ENCODE measurements around the gene FAM186B. TPM values are rescaled to one million over a fixed set of nuclear protein-coding genes. Genes with fewer than 3 reads are reported as not detected.

The FAM186B gene
- total RNA-seq, 4 donors from 2014 or later = 0.42 to 0.98 (median 0.44) TPM; not detected in 1

DNA sequence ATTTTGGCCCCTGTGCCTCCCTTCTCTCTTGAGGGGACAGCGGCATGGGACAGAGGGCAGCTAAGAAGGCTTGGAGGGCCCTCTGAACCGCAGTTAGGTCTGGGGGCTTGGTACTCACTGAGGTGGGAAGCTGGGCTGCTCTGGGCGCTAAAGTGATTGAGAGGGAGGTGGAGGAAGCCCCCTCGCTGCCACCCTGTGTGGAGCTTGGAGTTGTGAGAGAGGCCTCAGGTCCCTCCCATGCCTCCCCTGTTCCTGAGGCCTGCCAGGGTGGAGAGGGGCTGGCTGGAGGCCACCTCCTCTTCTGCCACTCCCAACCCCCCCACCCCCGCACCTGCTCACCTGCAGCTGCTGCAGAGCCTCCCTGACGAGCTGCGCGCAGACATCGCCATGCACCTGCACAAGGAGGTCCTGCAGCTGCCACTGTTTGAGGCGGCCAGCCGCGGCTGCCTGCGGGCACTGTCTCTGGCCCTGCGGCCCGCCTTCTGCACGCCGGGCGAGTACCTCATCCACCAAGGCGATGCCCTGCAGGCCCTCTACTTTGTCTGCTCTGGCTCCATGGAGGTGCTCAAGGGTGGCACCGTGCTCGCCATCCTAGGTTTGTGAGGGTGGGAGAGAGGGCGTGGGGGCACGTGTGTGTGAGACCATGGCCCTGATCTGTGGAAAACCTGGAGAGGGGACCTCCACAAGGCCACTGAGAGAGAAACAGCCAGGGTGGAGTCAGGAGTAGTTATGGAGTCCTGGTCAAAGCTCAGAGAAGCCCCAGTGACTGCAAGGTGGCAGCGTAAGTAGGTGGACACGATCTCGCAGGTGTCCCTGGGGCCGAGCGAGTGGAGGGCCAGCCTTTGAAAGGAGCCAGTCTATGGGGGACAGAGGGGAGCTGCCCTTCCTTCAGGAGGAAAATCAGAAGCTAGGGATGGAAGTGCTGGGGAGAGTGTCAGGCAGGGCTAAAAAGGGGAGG lies 55.4 kb downstream of the FAM186B start:
- Histone ChIP-seq H3K4me1 (peaks cover 0 to 14% (median 13%) of the 10 kb centered on the region in 4 donors), H3K27ac (no peak overlapping the region), H3K27me3 (peaks cover 0 to 40% of the 10 kb centered on the region in 2 donors), H3K4me3 (peak overlapping the region in 1 of 4 donors; percentile 45), H3K36me3 (no peaks in the 10 kb centered on the region), H3K9me3 (no peaks in the 10 kb centered on the region)
- no peak for TF ChIP-seq POLR2A (IDR thresholded peaks at IDR 0.05)
- TF ChIP-seq EP300 (IDR thresholded peaks at IDR 0.05) = no peak
- TF ChIP-seq, protein P1, sequence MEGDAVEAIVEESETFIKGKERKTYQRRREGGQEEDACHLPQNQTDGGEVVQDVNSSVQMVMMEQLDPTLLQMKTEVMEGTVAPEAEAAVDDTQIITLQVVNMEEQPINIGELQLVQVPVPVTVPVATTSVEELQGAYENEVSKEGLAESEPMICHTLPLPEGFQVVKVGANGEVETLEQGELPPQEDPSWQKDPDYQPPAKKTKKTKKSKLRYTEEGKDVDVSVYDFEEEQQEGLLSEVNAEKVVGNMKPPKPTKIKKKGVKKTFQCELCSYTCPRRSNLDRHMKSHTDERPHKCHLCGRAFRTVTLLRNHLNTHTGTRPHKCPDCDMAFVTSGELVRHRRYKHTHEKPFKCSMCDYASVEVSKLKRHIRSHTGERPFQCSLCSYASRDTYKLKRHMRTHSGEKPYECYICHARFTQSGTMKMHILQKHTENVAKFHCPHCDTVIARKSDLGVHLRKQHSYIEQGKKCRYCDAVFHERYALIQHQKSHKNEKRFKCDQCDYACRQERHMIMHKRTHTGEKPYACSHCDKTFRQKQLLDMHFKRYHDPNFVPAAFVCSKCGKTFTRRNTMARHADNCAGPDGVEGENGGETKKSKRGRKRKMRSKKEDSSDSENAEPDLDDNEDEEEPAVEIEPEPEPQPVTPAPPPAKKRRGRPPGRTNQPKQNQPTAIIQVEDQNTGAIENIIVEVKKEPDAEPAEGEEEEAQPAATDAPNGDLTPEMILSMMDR (IDR thresholded peaks at IDR 0.05) = no peak
- 89 to 91% methylated on average over 19 to 27 of the region's 28 CpGs for WGBS, 2 donors
- no peak for DNase-seq (ENCODE audit: low spot score in 2 of 2)

DNA sequence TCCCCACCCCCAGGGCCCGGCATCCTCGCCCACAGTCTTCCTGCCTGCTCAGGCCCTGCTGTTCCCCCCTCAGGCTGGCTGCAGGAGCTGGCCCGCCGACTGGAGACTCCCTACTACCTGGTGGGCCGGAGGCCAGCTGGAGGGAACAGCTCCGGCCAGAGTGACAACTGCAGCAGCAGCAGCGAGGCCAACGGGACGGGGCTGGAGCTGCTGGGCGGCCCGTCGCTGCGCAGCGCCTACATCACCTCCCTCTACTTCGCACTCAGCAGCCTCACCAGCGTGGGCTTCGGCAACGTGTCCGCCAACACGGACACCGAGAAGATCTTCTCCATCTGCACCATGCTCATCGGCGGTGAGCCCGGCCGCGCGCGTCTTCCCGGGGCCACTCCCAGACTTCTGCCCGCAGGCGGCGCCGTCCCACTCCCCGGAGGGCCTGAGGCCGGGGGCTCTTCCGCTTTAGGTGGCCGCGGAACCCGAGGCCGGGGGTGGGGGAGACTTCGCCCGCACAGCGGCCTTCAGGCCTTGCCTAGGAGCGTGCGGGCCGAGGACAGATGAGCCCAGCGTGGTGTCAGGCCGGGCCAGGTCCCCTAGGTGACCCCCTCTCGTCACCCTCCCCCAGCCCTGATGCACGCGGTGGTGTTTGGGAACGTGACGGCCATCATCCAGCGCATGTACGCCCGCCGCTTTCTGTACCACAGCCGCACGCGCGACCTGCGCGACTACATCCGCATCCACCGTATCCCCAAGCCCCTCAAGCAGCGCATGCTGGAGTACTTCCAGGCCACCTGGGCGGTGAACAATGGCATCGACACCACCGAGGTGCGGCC lies 56.4 kb downstream of the FAM186B start:
- TF ChIP-seq EP300 (IDR thresholded peaks at IDR 0.05) (no peak), POLR2A (IDR thresholded peaks at IDR 0.05) (no peak)
- TF ChIP-seq, protein P1 (IDR thresholded peaks at IDR 0.05) = peak in 4 of 5 experiments; percentile 41 to 58 (median 50)
- no peak overlapping the region for H3K27ac ChIP-seq
- H3K36me3 ChIP-seq = no peaks in the 10 kb centered on the region
- DNase-seq (ENCODE audit: low spot score in 2 of 2) = no peak
- H3K9me3 ChIP-seq = no peaks in the 10 kb centered on the region
- WGBS, 2 donors = 13 to 30% methylated on average over 4 to 69 of the region's 70 CpGs
- peak overlapping the region; percentile 24 to 45 (median 34) for H3K4me3 ChIP-seq
- H3K27me3 ChIP-seq = peaks cover 0 to 49% of the 10 kb centered on the region in 2 donors
- peaks cover 0 to 14% (median 13%) of the 10 kb centered on the region in 4 donors for H3K4me1 ChIP-seq

DNA sequence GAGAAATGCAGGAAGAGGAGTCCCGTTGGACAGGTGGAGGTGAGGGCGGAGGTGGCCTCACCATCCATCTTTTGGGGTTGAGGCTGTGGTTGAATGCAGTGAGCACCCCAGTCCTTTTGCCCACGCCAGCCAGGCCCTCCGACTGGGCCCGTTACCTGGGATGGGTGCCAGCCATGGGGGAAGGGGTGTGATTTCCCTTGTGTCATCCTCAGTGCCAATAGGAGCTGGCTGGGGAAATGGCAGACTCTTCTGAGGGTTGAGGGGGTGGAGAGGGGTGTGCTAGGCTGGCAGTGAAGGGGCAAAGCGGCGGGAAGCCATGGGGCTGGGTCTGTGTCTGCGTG lies 57.0 kb downstream of the FAM186B start:
- TF ChIP-seq POLR2A (IDR thresholded peaks at IDR 0.05) (no peak), EP300 (IDR thresholded peaks at IDR 0.05) (no peak)
- TF ChIP-seq, protein P1 (IDR thresholded peaks at IDR 0.05) = no peak
- WGBS, 2 donors = 34 to 45% methylated on average over 8 of the region's 8 CpGs
- H3K27me3 ChIP-seq = peaks cover 0 to 55% of the 10 kb centered on the region in 2 donors

DNA sequence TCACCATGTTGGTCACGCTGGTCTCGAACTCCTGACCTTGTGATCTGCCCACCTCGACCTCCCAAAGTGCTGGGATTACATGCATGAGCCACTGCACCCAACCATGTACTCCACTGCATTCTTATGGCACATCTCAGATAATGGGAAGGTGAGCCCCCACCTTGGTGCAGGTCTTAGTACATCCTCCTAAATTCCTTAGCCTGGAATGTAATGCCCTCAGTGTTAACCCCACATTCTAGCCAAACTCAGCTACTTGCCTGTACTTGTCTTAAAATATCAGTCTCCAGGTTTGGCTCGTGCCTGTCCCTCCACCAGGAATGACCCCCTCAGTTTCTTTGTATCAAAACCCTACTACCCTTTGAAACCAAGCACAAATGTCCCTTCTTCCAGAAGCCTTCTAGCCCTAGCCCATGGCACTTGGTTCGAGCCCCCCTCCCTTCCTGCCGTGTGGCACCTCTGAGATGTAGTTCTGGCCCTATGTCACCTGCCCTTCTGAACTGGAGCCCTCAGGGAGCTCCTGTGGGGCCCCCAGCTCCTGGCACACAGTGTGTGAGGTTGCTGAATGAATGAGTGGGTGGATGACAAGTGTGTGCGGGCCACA lies 58.2 kb downstream of the FAM186B start:
- Histone ChIP-seq H3K4me3 (no peak overlapping the region), H3K36me3 (no peaks in the 10 kb centered on the region), H3K27me3 (peaks cover 0 to 64% of the 10 kb centered on the region in 2 donors), H3K9me3 (no peaks in the 10 kb centered on the region), H3K27ac (no peak overlapping the region), H3K4me1 (peaks cover 0 to 14% (median 13%) of the 10 kb centered on the region in 4 donors)
- WGBS, 2 donors = 76 to 89% methylated on average over 7 of the region's 7 CpGs
- no peak for TF ChIP-seq POLR2A (IDR thresholded peaks at IDR 0.05)
- TF ChIP-seq, protein P1 (IDR thresholded peaks at IDR 0.05) = no peak
- no peak for TF ChIP-seq EP300 (IDR thresholded peaks at IDR 0.05)
- DNase-seq (ENCODE audit: low spot score in 2 of 2) = no peak

More for the DNA sequence above, 57.0 kb downstream of the FAM186B start:
- Histone ChIP-seq H3K36me3 (no peaks in the 10 kb centered on the region), H3K4me1 (peaks cover 0 to 14% (median 13%) of the 10 kb centered on the region in 4 donors), H3K9me3 (no peaks in the 10 kb centered on the region), H3K27ac (no peak overlapping the region), H3K4me3 (peak overlapping the region; percentile 24 to 45 (median 34))
- no peak for DNase-seq (ENCODE audit: low spot score in 2 of 2)
